GM21447 (cell line): ENCODE measurements around the gene PGAM5.
"Not testable (repeated sequence)": the region's sequence is repeated elsewhere in the genome, so short reads cannot be mapped to it uniquely, and the experiment has no call there.

Experiments
- ATAC-seq: cut with Tn5 transposase; IDR thresholded peaks from one replicate; pipeline ENCODE4 v1.9.1; 2021; ENCODE audit not compliant: unreplicated experiment

The PGAM5 gene

GRCh38 chr12:132687211-132688164 is 23.2 kb upstream of the PGAM5 start, which contains the start of the genes POLE and PXMP2:
Gene POLE, minus strand, starts transcription at chr12:132687342. Its CDS starts 27 bp downstream, at chr12:132687315.
Gene PXMP2, plus strand, starts transcription at chr12:132687587. Its CDS starts 84 bp downstream, at chr12:132687671.
- peak; percentile 93 for ATAC-seq

- ATAC-seq, result no peak
Observed at GRCh38 chr12:132689227-132689626, 21.4 kb upstream of the PGAM5 start.

GRCh38 chr12:132690112-132690511 is 20.5 kb upstream of the PGAM5 start:
- no peak for ATAC-seq

GRCh38 chr12:132692030-132692429 is 18.6 kb upstream of the PGAM5 start:
- not testable (repeated sequence) for ATAC-seq

GRCh38 chr12:132694888-132695287 is 15.8 kb upstream of the PGAM5 start:
- not testable (repeated sequence) for ATAC-seq

GRCh38 chr12:132695431-132695830 is 15.2 kb upstream of the PGAM5 start:
- no peak for ATAC-seq

- ATAC-seq, result no peak
Observed at GRCh38 chr12:132698341-132698740, 12.3 kb upstream of the PGAM5 start.

- ATAC-seq, result no peak
Observed at GRCh38 chr12:132700212-132700822, 10.3 kb upstream of the PGAM5 start.

GRCh38 chr12:132702640-132703039 is 8.0 kb upstream of the PGAM5 start:
- ATAC-seq, result no peak

- ATAC-seq, result no peak
Observed at GRCh38 chr12:132703641-132704040, 7.0 kb upstream of the PGAM5 start.

- no peak for ATAC-seq
Observed at GRCh38 chr12:132707241-132707640, 3.4 kb upstream of the PGAM5 start.

- no peak for ATAC-seq
Observed at GRCh38 chr12:132708150-132708549, 2.5 kb upstream of the PGAM5 start.

GRCh38 chr12:132710043-132710404 is 618 bp upstream of the PGAM5 start:
- ATAC-seq, result peak; percentile 24

- peak; percentile 12 for ATAC-seq
Observed at GRCh38 chr12:132711080-132711843, 620 bp downstream of the PGAM5 start.

GRCh38 chr12:132713123-132713522 is 2.5 kb downstream of the PGAM5 start:
- ATAC-seq, result no peak

- ATAC-seq, result no peak
Observed at GRCh38 chr12:132715874-132716273, 5.2 kb downstream of the PGAM5 start.

GRCh38 chr12:132716356-132716755 is 5.7 kb downstream of the PGAM5 start:
- ATAC-seq, result no peak

- no peak for ATAC-seq
Observed at GRCh38 chr12:132717011-132717410, 6.4 kb downstream of the PGAM5 start.

GRCh38 chr12:132717531-132718387 is 7.1 kb downstream of the PGAM5 start:
- no peak for ATAC-seq

GRCh38 chr12:132718644-132719043 is 8.0 kb downstream of the PGAM5 start:
- ATAC-seq, result no peak
